GM19023 (cell line): ENCODE results near the gene SELENOV.

Experiments used
- ATAC-seq: cut with Tn5 transposase; IDR thresholded peaks from one replicate; pipeline ENCODE4 v1.9.1; 2021; ENCODE audit warnings: mild to moderate bottlenecking, moderate library complexity; ENCODE audit not compliant: unreplicated experiment

Gene SELENOV

DNA sequence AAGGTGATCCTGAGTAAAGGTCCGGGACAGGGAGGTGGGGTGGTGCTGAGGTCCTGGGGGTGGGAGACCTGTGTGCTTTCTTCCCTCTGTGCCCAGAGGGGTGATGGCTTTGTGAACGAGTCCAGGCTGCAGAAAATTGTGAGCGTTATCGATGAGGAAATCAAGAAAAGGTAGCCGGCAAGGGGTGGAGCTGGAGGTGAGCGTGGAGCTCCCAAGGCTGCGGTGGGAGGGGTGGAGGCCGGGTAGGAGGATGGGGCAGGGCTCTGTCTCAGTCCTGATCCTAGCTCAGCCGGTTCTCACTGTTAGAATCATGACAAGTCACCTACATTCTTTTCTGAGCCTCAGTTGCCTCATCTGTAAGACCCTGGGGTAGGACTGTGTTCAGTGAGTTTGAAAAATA is 4.0 kb downstream of the SELENOV start:
- no peak for ATAC-seq

DNA sequence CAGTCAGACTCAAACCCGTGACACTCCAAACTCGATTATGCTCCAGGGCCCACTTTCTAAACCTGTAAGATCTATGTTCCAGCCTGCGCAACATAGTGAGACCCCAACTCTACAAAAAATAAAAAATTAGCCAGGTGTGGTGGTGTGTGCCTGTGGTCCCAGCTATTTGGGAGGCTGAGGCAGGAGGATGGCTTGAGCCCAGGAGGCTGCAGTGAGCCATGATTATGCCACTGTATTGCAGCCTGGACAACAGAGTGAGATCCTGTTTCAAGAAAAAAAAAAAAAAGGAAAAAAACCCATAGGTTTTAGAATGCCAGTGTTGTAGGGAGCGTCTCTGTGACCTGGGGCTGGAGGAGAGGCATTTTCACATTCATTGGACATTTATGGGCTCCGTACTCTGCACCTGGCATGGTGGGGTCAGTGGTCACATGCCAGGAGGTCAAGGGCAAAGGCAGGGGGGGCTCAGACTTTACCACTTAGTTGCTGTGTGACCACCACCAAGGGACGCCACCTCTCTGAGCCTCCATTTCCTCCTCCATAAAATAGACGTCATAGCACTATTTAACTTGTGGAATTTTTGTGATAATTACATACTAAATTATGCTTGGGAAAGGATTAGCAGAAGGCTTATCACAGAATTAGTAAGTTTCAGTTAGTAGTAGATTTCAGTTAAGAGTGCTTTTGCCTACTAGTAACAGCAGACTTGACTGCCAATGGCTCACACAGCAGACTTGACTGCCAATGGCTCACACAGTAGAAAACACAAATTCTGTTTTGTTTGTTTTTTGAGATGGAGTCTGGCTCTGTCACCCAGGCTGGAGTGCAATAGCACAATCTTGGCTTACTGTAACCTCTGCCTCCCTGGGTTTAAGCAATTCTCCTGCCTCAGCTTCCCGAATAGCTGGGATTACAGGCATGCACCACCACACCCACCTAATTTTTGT is 5.9 kb downstream of the SELENOV start:
- ATAC-seq, result no peak

DNA sequence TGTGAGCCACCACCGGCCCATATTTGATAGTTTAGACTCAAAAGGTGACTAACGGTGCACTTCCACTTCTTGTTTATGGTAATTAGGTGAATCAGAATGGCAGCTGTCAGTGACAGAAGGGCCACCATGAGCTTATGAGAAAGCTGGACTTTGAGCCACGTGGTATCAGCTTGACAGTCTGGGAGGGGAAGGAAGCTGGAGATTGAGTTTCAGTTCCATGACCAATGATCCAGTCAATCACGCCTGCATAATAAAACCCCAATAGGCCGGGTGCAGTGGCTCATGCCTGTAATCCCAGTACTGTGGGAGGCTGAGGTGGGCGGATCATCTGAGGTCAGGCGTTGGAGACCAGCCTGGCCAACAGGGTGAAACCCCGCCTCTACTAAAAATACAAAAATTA is 9.6 kb downstream of the SELENOV start:
- ATAC-seq, result no peak

DNA sequence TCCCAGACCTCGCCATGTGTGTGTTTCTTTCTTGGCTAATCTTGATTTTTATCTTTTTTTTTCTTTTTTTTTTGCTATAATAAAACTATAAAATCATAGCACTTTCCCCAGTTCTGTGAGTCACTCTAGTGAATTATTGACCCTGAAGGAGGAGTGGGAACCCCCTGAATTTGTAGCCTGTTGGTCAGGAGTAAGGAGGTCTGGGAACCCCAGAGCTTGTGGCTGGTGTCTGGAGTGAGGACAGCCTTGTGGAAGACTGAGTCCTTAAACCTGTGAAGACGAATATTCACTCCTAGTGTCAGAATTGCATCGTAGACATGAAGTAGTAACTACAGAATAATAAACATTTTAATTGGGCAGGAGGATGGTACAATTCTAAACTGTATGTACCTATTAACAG is 10.3 kb downstream of the SELENOV start:
- no peak for ATAC-seq

DNA sequence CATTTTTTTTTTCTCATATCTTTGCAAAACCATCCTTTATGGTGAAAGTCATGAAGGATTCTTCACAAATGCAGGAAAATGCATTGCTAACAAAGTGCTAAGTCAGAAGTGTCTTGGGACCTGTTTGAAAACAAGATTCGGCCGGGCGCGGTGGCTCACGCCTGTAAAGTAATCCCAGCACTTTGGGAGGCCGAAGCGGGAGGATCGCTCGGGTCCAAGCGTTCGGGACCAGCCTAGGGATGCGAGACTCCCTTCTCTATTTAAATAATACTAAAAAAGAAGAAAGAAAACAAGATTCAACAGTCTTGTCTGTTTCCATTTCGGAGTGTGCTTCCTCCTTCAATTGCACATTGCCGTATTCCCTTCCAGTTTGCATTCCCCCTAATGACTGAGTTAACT is 16.9 kb downstream of the SELENOV start:
- ATAC-seq, result no peak

DNA sequence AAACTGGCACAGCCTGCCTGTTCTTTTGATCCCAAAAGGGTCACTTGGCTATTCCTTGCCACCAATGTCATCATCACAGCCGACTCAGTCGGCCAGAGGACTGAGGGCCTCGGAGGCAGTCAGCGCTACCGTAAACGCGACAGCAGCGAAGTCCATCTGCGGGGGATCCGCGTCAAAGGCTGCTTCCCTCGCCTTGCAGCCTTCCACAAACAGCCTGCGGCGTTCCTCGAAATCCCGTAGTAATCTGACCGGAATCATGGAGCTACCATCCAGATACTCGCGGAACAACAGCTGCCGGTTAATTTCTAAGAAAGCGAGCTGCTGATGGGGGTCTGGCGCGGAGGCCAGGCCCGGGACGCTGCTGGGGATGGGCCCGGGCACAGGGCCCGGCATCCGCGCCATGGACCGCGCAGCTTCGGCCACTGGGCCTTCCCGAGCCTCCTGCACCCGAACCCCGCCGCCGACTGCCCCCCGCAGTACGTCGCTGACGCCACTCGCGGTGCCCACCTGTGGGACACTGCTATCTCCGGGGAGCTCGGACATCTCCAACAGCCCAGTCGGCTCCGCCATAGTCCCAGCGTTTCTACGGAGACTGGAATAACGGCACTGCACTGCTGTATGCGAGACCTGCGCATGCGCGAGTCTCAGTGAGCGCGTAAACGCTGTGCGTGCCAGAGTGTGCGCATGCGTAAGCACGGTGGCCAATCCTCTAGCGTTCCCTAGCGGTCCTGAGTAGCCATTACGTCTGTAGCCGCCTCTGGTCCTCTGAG is 17.5 kb downstream of the SELENOV start, which contains the start of gene EID2B:
Gene EID2B, minus strand, starts transcription at position 620 of the 770 bp plus-strand sequence. Its CDS starts 50 bp downstream, at position 570.
- peak; percentile 83 for ATAC-seq

DNA sequence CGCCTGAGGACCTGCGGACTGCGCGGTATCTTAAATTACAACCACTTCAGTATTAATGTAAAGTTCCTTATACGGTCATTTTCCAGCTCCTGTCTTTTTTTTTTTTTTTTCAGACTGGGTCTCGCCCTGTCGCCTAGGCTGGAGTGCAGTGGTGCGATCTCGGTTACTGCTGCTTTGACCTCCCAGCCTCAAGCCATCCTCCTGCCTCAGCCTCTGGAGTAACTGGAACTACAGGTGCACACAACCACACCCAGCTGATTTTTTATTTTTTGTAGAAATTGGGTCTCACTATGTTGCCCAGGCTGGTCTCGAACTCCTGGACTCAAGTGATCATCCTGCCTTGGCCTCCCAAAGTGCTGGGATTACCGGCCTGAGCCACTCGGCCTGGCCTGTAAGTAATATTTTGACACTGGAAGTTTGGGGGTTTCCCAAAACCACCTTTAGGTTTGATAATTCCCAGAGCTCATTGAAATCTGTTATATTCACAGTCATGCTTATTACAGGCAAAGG is 18.1 kb downstream of the SELENOV start:
- no peak for ATAC-seq

DNA sequence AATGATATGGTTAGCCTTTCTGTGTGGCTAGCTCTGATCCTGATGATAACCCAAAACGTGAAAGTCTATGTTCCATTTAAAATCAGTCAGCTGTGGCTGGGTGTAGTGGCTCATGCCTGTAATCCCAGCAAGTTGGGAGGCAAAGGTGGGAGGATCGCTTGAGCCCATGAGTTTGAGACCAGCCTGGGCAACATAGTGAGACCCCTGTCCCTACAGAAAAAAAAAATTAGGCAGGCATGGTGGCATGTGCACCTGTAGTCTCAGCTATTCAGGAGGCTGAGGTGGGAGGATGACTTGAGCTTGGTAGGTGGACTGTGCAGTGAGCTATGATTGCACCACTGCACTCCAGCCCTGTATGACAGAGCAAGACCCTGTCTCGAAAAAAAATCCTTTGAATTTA is 18.9 kb downstream of the SELENOV start:
- no peak for ATAC-seq

DNA sequence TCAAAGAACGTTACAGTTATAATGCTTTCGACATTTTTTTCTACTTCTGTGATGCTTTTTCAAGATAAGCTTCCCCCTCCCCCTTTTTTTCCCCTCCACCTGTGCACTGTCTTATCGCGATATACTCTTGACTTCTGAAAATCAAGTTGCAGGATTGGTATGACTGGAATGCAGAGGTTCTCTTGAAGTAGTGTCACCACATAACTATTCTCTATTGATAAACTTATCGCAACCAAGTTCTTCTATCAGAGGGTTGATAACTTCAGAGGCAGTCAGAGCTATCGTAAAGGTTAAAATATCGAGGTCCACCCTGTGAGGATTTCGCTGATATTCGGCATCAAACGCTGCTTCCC is 24.2 kb downstream of the SELENOV start:
- ATAC-seq, result no peak

DNA sequence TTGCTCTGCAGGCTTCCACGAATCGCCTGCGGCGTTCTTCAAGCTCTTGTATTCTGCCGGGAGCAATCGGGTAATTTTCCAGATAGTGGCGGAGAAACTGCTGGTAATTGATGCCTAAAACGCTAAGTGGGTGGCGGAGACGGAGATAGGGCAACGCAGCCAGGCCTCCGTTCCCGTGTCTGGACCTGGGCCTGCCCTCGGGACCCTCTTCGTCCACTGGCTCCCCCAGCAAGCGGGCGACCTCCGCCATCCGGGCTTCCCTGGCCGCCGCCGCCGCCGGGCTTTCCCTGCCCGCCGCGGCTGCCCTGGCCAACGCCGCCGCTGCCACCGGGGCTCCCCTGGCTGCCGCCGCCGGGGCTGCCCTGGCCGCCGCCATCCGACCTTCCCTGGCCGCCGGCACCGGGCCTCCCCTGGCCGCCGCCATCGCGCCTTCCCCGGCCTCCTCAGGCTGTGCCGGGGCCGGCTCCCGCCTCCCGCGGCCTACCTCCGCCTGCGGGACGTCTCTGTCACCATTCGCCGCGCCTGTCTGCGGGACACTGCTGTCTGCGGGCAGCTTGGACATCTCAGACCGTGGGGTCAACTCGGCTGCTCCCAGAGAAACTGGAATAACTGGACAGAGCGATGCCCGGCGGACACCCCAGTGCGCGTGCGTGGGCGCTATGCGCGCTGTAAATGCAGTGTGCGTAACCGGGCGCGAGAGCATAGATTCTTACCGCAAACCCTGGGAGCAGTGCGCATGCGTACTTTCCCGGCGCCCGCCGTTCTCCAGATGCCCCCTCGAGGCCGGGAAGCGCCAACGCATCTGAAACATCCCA is 24.8 kb downstream of the SELENOV start, which contains the start of gene EID2:
Gene EID2, minus strand, starts transcription at position 644 of the 815 bp plus-strand sequence. Its CDS starts 82 bp downstream, at position 562.
- peak; percentile 78 for ATAC-seq

DNA sequence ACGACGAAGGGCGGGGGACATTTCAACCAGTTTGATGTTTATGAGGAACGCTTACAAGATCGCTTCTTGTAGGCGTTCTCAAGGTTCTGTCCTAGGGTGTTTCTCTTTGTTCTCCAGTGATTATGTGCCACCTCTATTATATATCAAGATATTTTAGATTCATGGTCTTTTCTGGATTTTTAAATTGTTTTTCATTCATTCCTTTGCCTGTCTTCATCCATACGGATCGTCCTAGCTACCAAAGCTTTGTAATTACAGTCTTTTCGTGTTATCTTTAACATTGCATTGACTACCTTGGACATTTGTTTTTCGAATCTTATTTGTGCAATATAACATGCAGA is 25.4 kb downstream of the SELENOV start:
- no peak for ATAC-seq

DNA sequence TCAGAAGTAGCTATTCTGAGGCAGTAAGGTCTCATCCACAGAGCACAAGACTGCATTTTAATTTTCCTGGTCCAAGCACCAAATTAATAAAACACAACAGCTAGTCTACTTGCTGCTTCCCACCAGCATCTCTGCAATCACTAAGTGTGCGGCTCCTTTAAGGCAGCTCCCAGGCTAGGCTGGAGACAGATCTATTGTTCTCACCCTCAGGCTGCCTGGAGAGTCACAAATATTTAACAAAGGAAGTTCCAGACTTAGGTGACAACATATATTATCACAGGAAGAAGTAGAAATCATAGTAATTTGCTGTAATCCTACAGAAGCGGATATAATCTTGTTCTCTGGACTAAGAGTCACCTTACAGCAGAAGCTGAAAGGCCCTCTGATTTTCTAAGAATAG is 27.3 kb downstream of the SELENOV start:
- ATAC-seq, result no peak

DNA sequence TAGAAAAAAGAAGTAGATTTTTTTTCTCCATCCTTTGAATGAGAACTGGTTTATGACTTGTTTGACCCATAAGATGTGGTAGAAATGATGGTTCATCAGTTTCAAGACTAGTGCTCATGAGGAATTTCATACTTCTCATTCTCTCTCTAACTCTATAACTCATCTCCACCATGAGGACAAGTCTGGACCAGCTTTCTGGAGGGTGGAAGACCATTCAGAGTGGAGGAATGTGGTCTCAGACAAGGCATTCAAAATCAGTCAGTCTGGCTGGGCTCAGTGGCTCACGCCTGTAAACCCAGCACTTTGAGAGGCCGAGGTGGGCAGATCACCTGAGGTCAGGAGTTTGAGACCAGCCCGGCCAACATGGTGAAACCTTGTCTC is 28.5 kb downstream of the SELENOV start:
- ATAC-seq, result no peak

DNA sequence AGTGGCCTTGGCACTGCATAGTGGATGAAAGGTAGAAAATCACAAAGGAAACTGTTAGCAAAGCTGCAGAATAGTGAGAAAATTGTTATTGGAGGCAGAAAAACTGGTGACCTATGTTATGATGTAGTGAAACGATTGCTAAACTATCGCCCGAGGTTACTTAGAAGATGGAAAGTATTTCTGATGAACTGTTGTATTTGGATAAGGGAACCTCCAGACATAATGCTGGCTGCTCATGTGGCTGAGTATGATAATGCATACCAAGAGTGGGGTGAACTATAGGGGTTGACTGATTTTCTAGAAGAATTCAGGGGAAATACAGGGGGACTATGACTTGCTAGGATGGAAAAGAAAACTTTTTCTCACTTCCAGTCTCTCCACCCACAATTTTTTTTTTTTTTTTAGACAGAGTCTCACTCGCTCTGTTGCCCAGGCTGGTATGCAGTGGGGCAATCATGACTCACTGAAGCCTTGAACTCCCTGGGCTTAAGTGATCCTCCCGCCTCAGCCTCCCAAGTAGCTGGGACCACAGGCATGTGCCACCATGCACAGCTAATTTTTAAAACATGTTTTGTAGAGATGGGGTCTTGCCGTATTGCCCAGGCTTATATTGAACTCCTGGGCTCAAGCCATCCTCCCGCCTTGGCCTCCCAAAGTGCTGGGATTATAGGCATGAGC is 29.4 kb downstream of the SELENOV start:
- ATAC-seq, result no peak

DNA sequence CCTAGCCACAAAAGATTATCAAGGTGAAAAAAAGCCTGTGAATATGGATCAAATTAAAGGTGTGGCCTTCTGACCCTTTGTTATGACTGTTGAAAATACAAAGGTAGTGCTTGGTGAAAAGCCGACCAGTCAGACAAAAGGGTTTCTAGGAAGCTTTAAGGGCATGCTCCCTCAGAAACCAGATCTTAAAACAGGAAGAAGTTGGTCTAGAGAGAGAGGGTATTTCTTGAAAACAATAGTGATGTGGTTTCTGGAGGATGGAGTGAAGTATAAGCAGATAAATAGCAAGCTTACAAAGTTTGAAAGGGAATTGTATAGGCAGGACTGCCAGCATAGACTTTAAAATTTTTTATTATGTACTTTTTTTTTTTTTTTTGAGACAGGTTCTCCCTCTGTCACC is 30.0 kb downstream of the SELENOV start:
- ATAC-seq, result no peak

DNA sequence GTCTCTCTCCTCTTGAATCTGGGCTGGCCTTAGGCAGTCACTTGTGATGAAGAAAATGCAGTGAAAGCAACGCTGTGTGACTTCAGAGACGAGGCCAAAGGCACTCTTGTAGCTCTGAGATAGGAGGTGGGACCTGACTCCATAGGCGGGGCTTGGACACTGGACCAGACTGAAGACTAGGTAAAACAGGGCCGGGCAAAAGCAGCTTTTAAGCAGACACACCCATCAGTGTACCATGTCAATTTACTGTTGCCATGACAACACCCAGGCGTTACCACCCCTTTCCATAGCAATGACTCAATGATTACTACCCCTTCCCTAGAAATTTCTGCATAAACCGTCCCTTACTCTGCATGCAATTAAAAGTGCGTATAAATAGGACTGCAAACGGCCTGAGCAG is 31.7 kb downstream of the SELENOV start:
- ATAC-seq, result no peak

DNA sequence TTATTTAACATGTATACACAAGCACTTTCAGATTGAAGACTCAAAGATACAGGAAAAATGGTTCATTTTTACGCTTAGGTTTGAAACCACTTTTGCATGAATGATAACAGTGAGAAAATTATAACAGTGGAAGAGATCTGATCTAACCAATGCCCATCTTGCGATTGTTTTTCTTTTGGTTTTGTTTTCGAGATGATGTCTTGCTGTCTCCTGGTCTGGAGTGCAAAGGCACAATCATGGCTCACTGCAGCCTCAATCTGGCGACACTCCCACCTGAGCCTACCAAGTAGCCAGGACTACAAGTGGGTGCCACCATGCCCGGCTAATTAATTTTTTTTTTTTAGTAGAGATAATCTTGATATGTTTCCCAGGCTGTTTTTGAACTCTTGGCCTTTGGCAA is 35.3 kb downstream of the SELENOV start:
- no peak for ATAC-seq

DNA sequence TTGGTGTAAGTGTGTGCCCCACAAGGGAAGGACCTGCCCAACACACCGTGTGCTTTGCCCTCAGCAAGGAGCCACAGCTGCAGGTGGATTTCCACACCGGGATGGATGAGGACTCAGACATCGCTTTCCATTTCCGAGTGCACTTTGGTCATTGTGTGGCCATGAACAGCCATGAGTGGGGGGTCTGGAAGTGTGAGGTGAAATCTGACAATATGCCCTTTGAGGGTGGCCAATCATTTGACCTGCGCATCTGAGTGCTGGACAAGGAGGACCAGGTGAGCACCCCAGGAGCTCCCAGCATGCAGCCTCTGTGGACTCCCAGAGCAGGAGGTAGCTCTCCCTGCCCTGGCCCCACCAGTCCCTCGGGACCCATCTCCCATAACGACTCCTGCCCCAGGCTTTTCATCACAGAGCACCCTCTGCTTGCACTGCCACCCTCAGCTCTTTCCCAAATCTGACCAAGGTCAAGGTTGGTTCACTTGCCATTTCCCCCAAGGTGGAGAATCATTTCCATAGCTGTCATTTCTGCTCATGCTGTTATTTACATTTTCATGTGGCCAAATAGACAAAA is 38.2 kb downstream of the SELENOV start:
- no peak for ATAC-seq

DNA sequence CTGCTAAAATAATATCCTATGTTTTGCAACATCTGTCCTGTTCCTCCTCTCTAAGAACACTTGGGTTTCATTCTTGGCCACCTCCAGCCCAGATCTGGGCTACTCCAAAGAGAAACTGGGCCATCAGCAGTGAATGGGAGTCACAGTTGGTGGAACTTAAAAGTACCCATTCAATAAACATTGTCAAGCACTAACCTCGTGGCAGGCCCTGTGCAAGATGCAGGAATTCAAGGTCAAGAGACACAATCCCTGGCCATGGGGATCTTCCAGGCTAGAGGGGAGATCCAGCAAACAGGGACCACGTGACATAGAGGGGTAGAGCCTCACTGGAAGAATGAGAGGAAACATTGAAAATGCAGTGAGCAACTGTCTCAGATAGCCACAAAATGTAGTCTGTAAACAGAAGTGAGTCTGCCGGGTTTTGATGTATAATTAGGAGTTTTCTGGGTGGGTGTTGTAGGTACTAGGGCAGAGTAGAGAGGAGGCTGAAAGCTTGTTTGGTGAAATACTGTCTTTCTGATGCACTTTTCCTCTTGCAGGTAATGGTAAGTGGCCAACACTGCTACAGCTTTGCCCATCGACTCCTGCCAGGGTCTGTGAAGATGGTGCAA is 39.9 kb downstream of the SELENOV start:
- no peak for ATAC-seq

DNA sequence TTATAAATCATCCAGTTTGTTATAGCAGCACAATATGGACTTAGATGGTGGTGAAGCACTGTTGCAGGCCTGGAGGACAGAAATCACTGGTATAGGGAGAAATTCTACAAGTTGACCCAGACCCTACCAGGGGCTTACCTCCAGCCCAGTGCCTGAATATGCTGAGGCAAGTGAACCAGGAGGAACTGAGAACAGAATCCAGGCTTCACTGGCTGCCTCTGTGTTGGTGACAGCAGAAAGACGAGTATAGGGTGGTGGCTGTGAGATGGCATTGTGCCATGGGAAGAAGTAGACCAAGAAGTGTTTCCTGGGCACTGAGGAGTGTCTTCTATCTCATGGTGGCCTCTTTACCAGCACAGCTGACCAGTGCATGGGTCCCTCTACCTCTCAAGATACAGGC is 40.9 kb downstream of the SELENOV start:
- no peak for ATAC-seq
